IMR-90 (cell line): ENCODE results near the gene ZNF219. TPM values are rescaled to one million over a fixed set of nuclear protein-coding genes. Genes with fewer than 3 reads are reported as not detected.

Experiments used
- ATAC-seq: fragments of 200-7000 bp; cut with Tn5 transposase; 2 replicates; pipeline ENCODE4 v1.9.1; 2020; ENCODE audit warnings: low read depth, mild to moderate bottlenecking, moderate library complexity
- BruUV-seq: library from RNA; stranded (reverse); fragments of 400-500 nt; replicated peaks from 2 replicates; lab custom pipeline; 2021; lab: Mats Ljungman, UMichigan
- CTCF ChIA-PET: fragments of 300-600 bp; formaldehyde crosslinking; extraction: SDS; loops from one replicate; lab custom pipeline; 2021; ENCODE audit warnings: antibody characterized with exemption; lab: Yijun Ruan, JAX
- POLR2A ChIA-PET: fragments of 300-600 bp; sonication (Branson Sonifier 250); formaldehyde crosslinking; loops from one replicate; lab custom pipeline; 2022; ENCODE audit warnings: antibody characterized with exemption; ENCODE audit not compliant: unreplicated experiment; lab: Charles Lee
- DNase-seq: peaks from one replicate; pipeline ENCODE4 v3.0.0; 2013
- H2AFZ ChIP-seq: replicated peaks from 2 replicates; pipeline ENCODE3; 2013; ENCODE audit warnings: low read length, mild to moderate bottlenecking; ENCODE audit not compliant: poor library complexity
- H2AK5ac ChIP-seq: 2 replicates; pipeline ENCODE4 v1.6.1; 2013; ENCODE audit warnings: low read depth, low read length, inconsistent platforms
- H2AK9ac ChIP-seq: replicated peaks from 2 replicates; pipeline ENCODE3; 2013; ENCODE audit warnings: mild to moderate bottlenecking, low read depth, low read length, moderate library complexity; ENCODE audit not compliant: poor library complexity
- H2BK120ac ChIP-seq: 2 replicates; pipeline ENCODE4 v1.6.1; 2013; ENCODE audit warnings: low read depth, low read length, inconsistent platforms
- H2BK15ac ChIP-seq: 3 replicates; pipeline ENCODE4 v1.6.1; 2013; ENCODE audit warnings: low read depth, low read length, inconsistent platforms
- H2BK20ac ChIP-seq: 2 replicates; pipeline ENCODE4 v1.6.1; 2013; ENCODE audit warnings: low read depth, mild to moderate bottlenecking, inconsistent platforms, low read length, moderate library complexity
- H2BK5ac ChIP-seq: 2 replicates; pipeline ENCODE4 v1.6.1; 2013; ENCODE audit warnings: mild to moderate bottlenecking, low read depth, low read length, inconsistent platforms; ENCODE audit not compliant: poor library complexity, severe bottlenecking
- H3K14ac ChIP-seq: replicated peaks from 2 replicates; pipeline ENCODE4 v1.6.1; 2013; ENCODE audit warnings: low read depth, low read length, inconsistent platforms
- H3K18ac ChIP-seq: 2 replicates; pipeline ENCODE4 v1.6.1; 2013; ENCODE audit warnings: low read depth, low read length, control low read depth
- H3K23ac ChIP-seq: 2 replicates; pipeline ENCODE4 v1.6.1; 2013; ENCODE audit warnings: low read depth, low read length, inconsistent platforms
- H3K27ac ChIP-seq: 2 replicates; pipeline ENCODE4 v1.5.1; 2013; ENCODE audit warnings: mild to moderate bottlenecking, control low read depth, low read length; ENCODE audit not compliant: insufficient read depth
- H3K27me3 ChIP-seq: 2 replicates; pipeline ENCODE4 v1.6.1; 2013; ENCODE audit warnings: low read length; ENCODE audit not compliant: control insufficient read depth, insufficient read depth
- H3K36me3 ChIP-seq: 2 replicates; pipeline ENCODE4 v1.6.1; 2013; ENCODE audit warnings: low read length, mixed read lengths; ENCODE audit not compliant: control insufficient read depth, insufficient read depth
- H3K4ac ChIP-seq: 2 replicates; pipeline ENCODE4 v1.6.1; 2013; ENCODE audit warnings: low read depth, low read length, inconsistent platforms
- H3K4me1 ChIP-seq: 2 replicates; pipeline ENCODE4 v1.6.1; 2013; ENCODE audit warnings: low read length, mixed read lengths; ENCODE audit not compliant: control insufficient read depth, insufficient read depth
- H3K4me2 ChIP-seq: 2 replicates; pipeline ENCODE4 v1.6.1; 2013; ENCODE audit warnings: low read depth, mild to moderate bottlenecking, control low read depth, low read length, moderate library complexity
- H3K4me3 ChIP-seq: 2 replicates; pipeline ENCODE4 v1.5.1; 2013; ENCODE audit warnings: low read depth, mild to moderate bottlenecking, control low read depth, low read length, moderate library complexity; ENCODE audit not compliant: insufficient read depth
- H3K56ac ChIP-seq: 2 replicates; pipeline ENCODE4 v1.6.1; 2013; ENCODE audit warnings: low read length, inconsistent platforms; ENCODE audit not compliant: insufficient read depth; ENCODE audit errors: extremely low read depth
- H3K79me1 ChIP-seq, 2 experiments: 2 replicates each; pipeline ENCODE4 v1.6.1; 2013; ENCODE audit warnings: low read length in 2 of 2, inconsistent platforms in 1 of 2, low read depth in 1 of 2
- H3K9ac ChIP-seq: 2 replicates; pipeline ENCODE4 v1.6.1; 2013; ENCODE audit warnings: low read depth, low read length, control low read depth
- H3K9me1 ChIP-seq: 2 replicates; pipeline ENCODE4 v1.6.1; 2013; ENCODE audit warnings: low read length, inconsistent platforms; ENCODE audit not compliant: insufficient read depth
- H3K9me3 ChIP-seq: 2 replicates; pipeline ENCODE4 v1.6.1; 2013; ENCODE audit warnings: low read length; ENCODE audit not compliant: control insufficient read depth, insufficient read depth
- H4K20me1 ChIP-seq: 2 replicates; pipeline ENCODE4 v1.6.1; 2013; ENCODE audit warnings: low read length, inconsistent platforms; ENCODE audit not compliant: insufficient read depth
- H4K5ac ChIP-seq: 2 replicates; pipeline ENCODE4 v1.6.1; 2013; ENCODE audit warnings: mild to moderate bottlenecking, low read depth, low read length, control low read depth
- H4K8ac ChIP-seq, 2 experiments: 2 replicates each; pipeline ENCODE4 v1.6.1; 2013; ENCODE audit warnings: low read depth in 2 of 2, low read length in 2 of 2, control low read depth in 1 of 2, inconsistent platforms in 1 of 2
- H4K91ac ChIP-seq: 2 replicates; pipeline ENCODE4 v1.6.1; 2013; ENCODE audit warnings: low read depth, low read length, inconsistent platforms; ENCODE audit not compliant: insufficient read depth
- BHLHE40 ChIP-seq: fragments of 150-350 bp; IDR thresholded peaks from 2 replicates; pipeline ENCODE4 v1.6.1; 2016; ENCODE audit warnings: mild to moderate bottlenecking, low read depth, low read length
- CEBPB ChIP-seq: IDR thresholded peaks from 2 replicates; pipeline ENCODE4 v1.6.1; 2012; ENCODE audit warnings: low read depth, low read length, improper control_type of control experiment
- CHD1 ChIP-seq: IDR thresholded peaks from 2 replicates; pipeline ENCODE4 v1.6.1; 2012; ENCODE audit warnings: low read depth, low read length, improper control_type of control experiment
- FOS ChIP-seq: fragments of 150-350 bp; IDR thresholded peaks from 2 replicates; pipeline ENCODE4 v1.6.1; 2016; ENCODE audit warnings: low read depth, low read length
- MAFK ChIP-seq: IDR thresholded peaks from 2 replicates; pipeline ENCODE4 v1.6.1; 2012; ENCODE audit warnings: low read depth, low read length, improper control_type of control experiment
- MAZ ChIP-seq: IDR thresholded peaks from 2 replicates; pipeline ENCODE4 v1.6.1; 2012; ENCODE audit warnings: low read depth, mild to moderate bottlenecking, low read length, improper control_type of control experiment, moderate library complexity, borderline replicate concordance
- MXI1 ChIP-seq: IDR thresholded peaks from 2 replicates; pipeline ENCODE4 v1.6.1; 2012; ENCODE audit warnings: low read depth, mild to moderate bottlenecking, low read length, moderate library complexity, borderline replicate concordance
- NFE2L2 ChIP-seq: fragments of 150-350 bp; IDR thresholded peaks from 2 replicates; pipeline ENCODE4 v1.6.1; 2016; ENCODE audit warnings: low read depth, mild to moderate bottlenecking, low read length
- POLR2A ChIP-seq: IDR thresholded peaks from 2 replicates; pipeline ENCODE4 v1.6.1; 2012; ENCODE audit warnings: mild to moderate bottlenecking, low read depth, low read length
- RAD21 ChIP-seq: IDR thresholded peaks from 2 replicates; pipeline ENCODE4 v1.6.1; 2012; ENCODE audit warnings: low read length, improper control_type of control experiment
- RCOR1 ChIP-seq: IDR thresholded peaks from 2 replicates; pipeline ENCODE4 v1.6.1; 2012; ENCODE audit warnings: mild to moderate bottlenecking, low read length, improper control_type of control experiment; ENCODE audit not compliant: insufficient replicate concordance
- RFX5 ChIP-seq: IDR thresholded peaks from 2 replicates; pipeline ENCODE4 v1.8.0; 2012; ENCODE audit warnings: low read depth, mild to moderate bottlenecking, low read length, moderate library complexity
- SMC3 ChIP-seq: fragments of 150-350 bp; IDR thresholded peaks from 2 replicates; pipeline ENCODE4 v1.6.1; 2016; ENCODE audit warnings: low read depth, mild to moderate bottlenecking, antibody characterized with exemption, low read length, moderate library complexity
- WGBS, 2 experiments: methylation state at CpG; one replicate each; pipeline versions ENCODE4 v1.1.5 to v1.1.7; 2013; ENCODE audit warnings: missing lambda C conversion rate in 2 of 2; ENCODE audit not compliant: insufficient read length in 1 of 2; ENCODE audit errors: extremely low coverage in 2 of 2; 5-methylcytosine and 5-hydroxymethylcytosine counted together
- dilution Hi-C: fragments of 300-500 bp; cut with HindIII; formaldehyde crosslinking; loops from one replicate; pipeline ENCODE4 v1.14.3; 2018; ENCODE audit warnings: low sequenced_read_pairs; ENCODE audit not compliant: unreplicated experiment
- in situ Hi-C: fragments of 300-500 bp; cut with MboI; formaldehyde crosslinking; loops from 3 replicates; pipeline ENCODE4 v1.14.3; 2019; ENCODE audit warnings: low sequenced_read_pairs, inconsistent platforms, mixed read lengths
- intact Hi-C: fragments of 100-400 bp; cut with micrococcal nuclease; formaldehyde crosslinking; loops from 2 replicates; pipeline ENCODE4 v1.10.0; 2022
- polyA plus RNA-seq, 3 experiments: library from polyadenylated mRNA; depleted of rRNA; stranded (reverse); fragments of >200 nt; gene quantifications; 2 replicates each; pipeline ENCODE4 v1.2.3, GENCODE V29; 2012; ENCODE audit warnings: low replicate concordance in 1 of 3
- total RNA-seq: library from RNA; depleted of rRNA; stranded (reverse); fragments of >200 nt; gene quantifications from 2 replicates; pipeline ENCODE4 v1.2.3, GENCODE V29; 2012
- TF ChIP-seq, protein P1 (sequence below): fragments of 150-350 bp; IDR thresholded peaks from 2 replicates; pipeline ENCODE4 v1.6.1; 2016; ENCODE audit warnings: low read depth, mild to moderate bottlenecking, low read length, moderate library complexity, borderline replicate concordance
- TF ChIP-seq, protein P2 (sequence below): fragments of 150-350 bp; IDR thresholded peaks from 2 replicates; pipeline ENCODE4 v1.6.1; 2017; ENCODE audit warnings: mild to moderate bottlenecking, antibody characterized with exemption, low read length, low read depth
- TF ChIP-seq, protein P3 (sequence below): conservative IDR thresholded peaks from 2 replicates; pipeline ENCODE4 v1.5.1; 2012; ENCODE audit warnings: mild to moderate bottlenecking, low read depth, low read length, improper control_type of control experiment

ZNF219 gene
- total and polyA plus RNA-seq, 2 of the 4 experiments (the other 2 are of a cell fraction): 0.90 to 3.8 TPM

DNA sequence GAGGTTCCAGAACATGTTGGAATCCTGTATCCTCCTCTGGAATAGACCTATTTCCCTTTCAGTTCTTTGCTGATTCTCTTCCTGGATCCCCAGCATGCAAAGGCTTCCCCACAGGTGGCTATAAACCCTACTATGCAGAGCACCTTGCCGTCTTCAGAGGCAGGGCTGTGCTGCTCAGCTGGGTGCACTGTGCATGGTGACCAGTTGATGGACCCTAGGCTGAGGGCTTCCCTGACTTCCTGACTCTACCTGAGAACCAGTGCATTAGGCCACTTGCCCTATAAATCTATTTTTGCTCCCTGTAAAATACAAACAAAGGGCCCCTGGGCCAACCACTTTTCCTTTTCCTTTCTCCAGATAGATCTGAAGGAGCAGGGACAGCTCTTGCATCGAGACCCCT lies 14.1 kb downstream of the ZNF219 start:
- peaks cover 7% of the 10 kb centered on the region for H3K9me1 ChIP-seq
- 0 out of 2 replicates have a peak overlapping the region, but pooled peaks have one; percentile 20 for H3K4ac ChIP-seq
- ATAC-seq (no peak), DNase-seq (no peak)
- H2BK5ac ChIP-seq: peak overlapping the region; percentile 38
- peak overlapping the region; percentile 58; the same call in 1 of the 2 replicates for H2AK5ac ChIP-seq
- no peak overlapping the region for H3K4me3 ChIP-seq
- H3K27me3 ChIP-seq: no peaks in the 10 kb centered on the region
- 0 out of 2 replicates have a peak overlapping the region, but pooled peaks have one; percentile 16 for H2BK20ac ChIP-seq
- no TSS peak for BruUV-seq
- H3K18ac ChIP-seq: no peak overlapping the region
- peak overlapping the region; percentile 12; the same call in 1 of the 2 replicates for H2BK120ac ChIP-seq
- POLR2A ChIA-PET: interaction anchor here (0.5 to 1.2 kb wide), 2 partner anchors 10 to 13 kb away, joined by 3 read pairs; no protein-coding TSS in a partner anchor
- peaks cover 0 to 14% of the 10 kb centered on the region in 2 experiments; a peak in 2 of 4 replicates for H3K79me1 ChIP-seq
- H3K4me1 ChIP-seq: peaks cover 26% of the 10 kb centered on the region
- intact Hi-C loops (no loop called here), in situ Hi-C loops (loop anchor here (25.0 kb wide), 2 partner anchors 622 to 747 kb away; partner anchors contain the start of genes APEX1, CCNB1IP1, OSGEP and PARP2), dilution Hi-C loops (no loop called here)
- peaks cover 6% of the 10 kb centered on the region for H4K20me1 ChIP-seq
- 0 out of 4 replicates have a peak overlapping the region, but pooled peaks of 1 of the 2 experiments have one; percentile 22 for H4K8ac ChIP-seq
- WGBS, 2 experiments: no CpG with 5 or more reads among the region's 2 CpGs
- no peak overlapping the region for H4K91ac ChIP-seq
- no peak overlapping the region for H4K5ac ChIP-seq
- no peak overlapping the region for H2AFZ ChIP-seq
- H2BK15ac ChIP-seq: no peak overlapping the region; the same call in 2 of the 3 replicates
- peaks cover 66% of the 10 kb centered on the region for H3K36me3 ChIP-seq
- no peak overlapping the region for H3K23ac ChIP-seq
- H3K56ac ChIP-seq: no peak overlapping the region
- H3K27ac ChIP-seq: no peak overlapping the region
- H3K9ac ChIP-seq: no peak overlapping the region
- CTCF ChIA-PET: interaction anchor here (0.9 to 1.0 kb wide), 2 partner anchors 13 to 16 kb away, joined by 4 to 7 read pairs; no protein-coding TSS in a partner anchor
- no peaks in the 10 kb centered on the region for H3K9me3 ChIP-seq
- H3K14ac ChIP-seq: no peak overlapping the region
- TF ChIP-seq NFE2L2 (no peak), CEBPB (no peak), POLR2A (no peak), SMC3 (no peak), BHLHE40 (no peak), CHD1 (no peak), MXI1 (no peak), FOS (no peak), MAZ (no peak), RAD21 (no peak), RCOR1 (no peak), RFX5 (no peak), MAFK (no peak)
- TF ChIP-seq, protein P1, sequence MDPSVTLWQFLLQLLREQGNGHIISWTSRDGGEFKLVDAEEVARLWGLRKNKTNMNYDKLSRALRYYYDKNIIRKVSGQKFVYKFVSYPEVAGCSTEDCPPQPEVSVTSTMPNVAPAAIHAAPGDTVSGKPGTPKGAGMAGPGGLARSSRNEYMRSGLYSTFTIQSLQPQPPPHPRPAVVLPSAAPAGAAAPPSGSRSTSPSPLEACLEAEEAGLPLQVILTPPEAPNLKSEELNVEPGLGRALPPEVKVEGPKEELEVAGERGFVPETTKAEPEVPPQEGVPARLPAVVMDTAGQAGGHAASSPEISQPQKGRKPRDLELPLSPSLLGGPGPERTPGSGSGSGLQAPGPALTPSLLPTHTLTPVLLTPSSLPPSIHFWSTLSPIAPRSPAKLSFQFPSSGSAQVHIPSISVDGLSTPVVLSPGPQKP: no peak
- TF ChIP-seq, protein P2, sequence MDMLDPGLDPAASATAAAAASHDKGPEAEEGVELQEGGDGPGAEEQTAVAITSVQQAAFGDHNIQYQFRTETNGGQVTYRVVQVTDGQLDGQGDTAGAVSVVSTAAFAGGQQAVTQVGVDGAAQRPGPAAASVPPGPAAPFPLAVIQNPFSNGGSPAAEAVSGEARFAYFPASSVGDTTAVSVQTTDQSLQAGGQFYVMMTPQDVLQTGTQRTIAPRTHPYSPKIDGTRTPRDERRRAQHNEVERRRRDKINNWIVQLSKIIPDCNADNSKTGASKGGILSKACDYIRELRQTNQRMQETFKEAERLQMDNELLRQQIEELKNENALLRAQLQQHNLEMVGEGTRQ: no peak
- TF ChIP-seq, protein P3, sequence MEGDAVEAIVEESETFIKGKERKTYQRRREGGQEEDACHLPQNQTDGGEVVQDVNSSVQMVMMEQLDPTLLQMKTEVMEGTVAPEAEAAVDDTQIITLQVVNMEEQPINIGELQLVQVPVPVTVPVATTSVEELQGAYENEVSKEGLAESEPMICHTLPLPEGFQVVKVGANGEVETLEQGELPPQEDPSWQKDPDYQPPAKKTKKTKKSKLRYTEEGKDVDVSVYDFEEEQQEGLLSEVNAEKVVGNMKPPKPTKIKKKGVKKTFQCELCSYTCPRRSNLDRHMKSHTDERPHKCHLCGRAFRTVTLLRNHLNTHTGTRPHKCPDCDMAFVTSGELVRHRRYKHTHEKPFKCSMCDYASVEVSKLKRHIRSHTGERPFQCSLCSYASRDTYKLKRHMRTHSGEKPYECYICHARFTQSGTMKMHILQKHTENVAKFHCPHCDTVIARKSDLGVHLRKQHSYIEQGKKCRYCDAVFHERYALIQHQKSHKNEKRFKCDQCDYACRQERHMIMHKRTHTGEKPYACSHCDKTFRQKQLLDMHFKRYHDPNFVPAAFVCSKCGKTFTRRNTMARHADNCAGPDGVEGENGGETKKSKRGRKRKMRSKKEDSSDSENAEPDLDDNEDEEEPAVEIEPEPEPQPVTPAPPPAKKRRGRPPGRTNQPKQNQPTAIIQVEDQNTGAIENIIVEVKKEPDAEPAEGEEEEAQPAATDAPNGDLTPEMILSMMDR: no peak
- no peak overlapping the region for H3K4me2 ChIP-seq
- H2AK9ac ChIP-seq: peak overlapping the region; percentile 47
